HTR-8/SVneo (cell line): ENCODE data around the gene FGF13.

Experiments used
- DNase-seq: peaks from one replicate; pipeline ENCODE4 v3.0.0; 2011; ENCODE audit warnings: low spot score, mixed read lengths; ENCODE audit not compliant: insufficient read length
- FAIRE-seq: peaks from 2 replicates; lab custom pipeline; 2011; peaks lifted over from hg19 to GRCh38; lab: Jason Lieb, UNC

The FGF13 gene

GRCh38 chrX:138711399-138712347 is at the start of gene FGF13:
Gene FGF13, minus strand, starts transcription at chrX:138711717. Its CDS starts 714 bp downstream, at chrX:138711003.
- DNase-seq (no peak), FAIRE-seq (no peak)

GRCh38 chrX:138759217-138759943 is 47.9 kb upstream of the FGF13 start:
- FAIRE-seq (no peak), DNase-seq (no peak)

DNA sequence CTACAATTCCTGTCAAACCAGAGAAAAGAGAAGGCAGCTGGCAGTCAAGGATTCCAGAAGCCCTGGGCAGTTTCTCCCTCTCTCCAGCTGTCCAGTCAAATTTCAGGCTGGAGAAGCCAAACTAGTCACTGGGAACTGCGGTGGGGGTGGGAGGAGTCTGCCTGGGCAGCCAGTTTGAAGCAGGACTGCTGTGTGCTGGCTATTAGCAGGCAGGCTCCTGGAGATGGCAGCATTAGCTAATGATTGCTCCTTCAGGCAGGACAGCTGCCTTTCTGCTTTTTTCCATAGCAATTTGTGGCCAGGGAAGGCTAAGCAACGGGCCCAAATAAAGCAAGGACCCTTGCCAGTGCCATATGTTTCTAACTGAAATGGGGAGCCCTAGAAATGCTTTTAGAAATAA is 44.7 kb upstream of the FGF13 start:
- no peak for DNase-seq
- no peak for FAIRE-seq

- DNase-seq (no peak), FAIRE-seq (no peak)
These were observed 43.3 kb upstream of the FGF13 start for GRCh38 chrX:138754861-138755260.

- FAIRE-seq, result no peak
- DNase-seq, result no peak
These were observed 37.0 kb upstream of the FGF13 start for GRCh38 chrX:138748480-138748879.

DNA sequence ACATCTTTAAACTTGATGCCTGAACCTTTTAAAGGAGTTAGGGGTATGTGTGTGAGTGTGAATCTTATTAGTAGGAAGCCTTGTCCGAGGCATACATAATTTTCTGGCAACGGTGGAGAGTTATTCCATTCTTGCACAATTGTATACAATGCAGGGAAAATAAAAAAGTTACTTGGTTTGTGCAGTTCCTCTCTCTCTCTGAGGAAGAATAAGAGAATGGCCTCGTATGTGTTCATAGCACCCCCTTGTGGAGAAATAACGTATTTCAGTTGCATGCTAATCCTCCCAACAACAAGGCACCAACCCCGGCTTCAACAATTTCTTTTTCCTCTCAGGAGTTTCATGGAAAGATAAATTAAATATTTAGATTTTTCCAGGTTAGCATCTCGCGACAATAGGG is 33.7 kb upstream of the FGF13 start:
- DNase-seq, result no peak
- FAIRE-seq, result no peak

- no peak for FAIRE-seq
- no peak for DNase-seq
These were observed 30.7 kb upstream of the FGF13 start for GRCh38 chrX:138742217-138742616.

DNA sequence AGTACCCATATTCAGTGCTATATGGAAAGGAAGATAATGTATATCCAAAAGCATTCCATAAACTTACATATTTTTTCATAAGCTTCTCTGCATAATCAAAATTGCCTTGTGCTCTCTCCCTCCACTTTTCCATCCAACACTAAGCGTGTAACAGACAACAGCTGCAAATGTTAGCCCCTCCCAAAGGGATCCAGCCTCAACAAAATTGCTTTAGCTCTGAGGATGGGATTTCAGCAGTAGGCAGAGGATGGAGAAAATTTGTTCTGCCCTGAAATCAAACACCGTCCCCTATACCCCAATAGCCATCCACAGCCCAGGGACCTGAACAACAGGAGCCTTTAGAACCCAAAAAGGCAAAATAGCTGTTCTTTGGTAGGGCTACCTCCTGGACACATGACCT is 28.8 kb upstream of the FGF13 start:
- DNase-seq (no peak), FAIRE-seq (no peak)

DNA sequence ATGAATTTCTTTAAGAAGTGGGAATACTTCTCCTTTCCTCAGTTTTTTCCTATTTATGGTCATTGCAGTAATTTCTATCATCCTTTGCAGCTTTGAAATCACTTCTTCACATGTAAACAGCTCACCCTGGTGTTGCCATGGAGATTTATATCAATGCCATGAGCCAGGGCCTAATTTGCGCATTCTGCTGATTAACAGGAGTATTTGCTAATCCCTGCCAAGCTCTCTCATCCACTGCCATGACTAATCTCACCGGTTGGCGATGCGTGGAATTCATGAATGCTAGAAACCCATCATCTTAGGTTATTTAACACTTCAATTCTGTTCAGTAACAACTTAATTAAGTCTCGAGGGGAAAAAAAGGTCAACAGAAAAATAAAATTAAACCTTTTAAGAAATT is 11.8 kb upstream of the FGF13 start:
- DNase-seq (no peak), FAIRE-seq (no peak)

- no peak for FAIRE-seq
These were observed 7.9 kb upstream of the FGF13 start for GRCh38 chrX:138719396-138719795.

GRCh38 chrX:138718941-138719340 is 7.4 kb upstream of the FGF13 start:
- no peak for DNase-seq
- FAIRE-seq, result no peak

More at GRCh38 chrX:138719396-138719795, 7.9 kb upstream of the FGF13 start:
- no peak for DNase-seq

DNA sequence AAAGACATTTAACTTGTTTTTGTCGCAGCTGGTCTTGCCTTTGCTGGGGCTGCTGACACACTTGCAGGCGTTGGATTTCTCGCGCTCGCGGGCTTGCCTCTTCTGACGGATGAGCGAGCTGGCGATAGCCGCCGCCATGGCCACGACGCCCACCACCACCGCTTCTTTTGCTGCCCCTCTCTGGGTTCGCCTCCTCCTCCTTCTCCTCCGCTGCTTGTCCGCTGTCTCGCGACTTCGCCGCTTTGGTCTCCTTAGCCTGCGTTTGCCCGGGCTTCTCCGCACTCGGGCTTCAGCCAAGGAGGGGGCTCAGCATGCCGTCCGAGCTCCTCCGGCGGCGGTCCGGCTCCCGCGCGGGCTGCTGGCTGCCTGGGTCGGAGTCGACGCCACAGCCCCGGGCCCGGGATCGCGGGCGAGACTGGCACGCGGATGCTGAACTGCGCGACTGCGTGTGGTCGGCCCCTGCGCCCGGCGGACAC is 613 bp downstream of the FGF13 start:
- DNase-seq, result no peak
- FAIRE-seq, result no peak

DNA sequence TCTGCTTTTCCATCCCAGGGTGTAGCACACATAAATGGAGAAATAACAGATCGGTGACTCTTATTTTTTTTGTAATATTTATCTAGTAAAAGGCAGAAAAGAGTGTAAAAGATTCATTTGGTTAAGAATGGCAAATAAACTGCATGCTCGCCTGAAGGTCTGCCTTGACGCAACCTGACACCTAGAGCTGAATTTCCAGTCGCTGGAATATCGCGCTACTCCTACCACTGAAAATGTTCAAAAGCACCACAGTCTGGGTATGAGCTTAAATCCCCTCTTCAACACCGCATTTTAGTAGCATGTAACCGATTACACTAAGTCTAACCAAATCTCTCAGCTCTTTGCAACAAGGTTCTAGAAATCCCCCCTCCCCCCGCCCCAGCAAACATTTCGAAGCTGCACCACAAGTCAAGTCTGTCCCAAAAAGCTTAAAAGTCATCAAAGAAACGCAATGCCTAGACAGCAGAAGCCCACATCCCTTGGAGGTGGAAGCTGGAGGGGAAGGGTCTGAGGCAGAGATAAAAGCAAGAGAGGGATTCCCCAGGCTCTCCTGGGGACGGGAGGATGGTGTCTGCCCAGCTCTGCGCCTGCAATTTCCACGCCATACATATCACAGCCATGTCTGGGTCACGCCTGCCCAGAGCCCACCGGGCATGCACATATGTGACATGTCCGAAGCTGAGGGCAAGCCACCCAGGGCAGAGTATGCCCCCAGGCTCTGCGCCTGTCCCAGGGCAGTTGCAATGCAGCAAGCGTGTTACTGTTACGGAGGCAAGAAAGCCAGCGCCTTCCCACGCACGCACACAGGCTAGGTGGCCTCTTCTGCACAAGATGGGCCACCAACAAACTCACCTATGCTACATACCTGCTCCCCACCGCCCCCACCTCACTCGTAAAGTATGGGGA is 1.4 kb downstream of the FGF13 start:
- DNase-seq, result no peak
- FAIRE-seq, result no peak

- FAIRE-seq, result no peak
- DNase-seq, result no peak
These were observed 3.2 kb downstream of the FGF13 start for GRCh38 chrX:138708268-138708667.

DNA sequence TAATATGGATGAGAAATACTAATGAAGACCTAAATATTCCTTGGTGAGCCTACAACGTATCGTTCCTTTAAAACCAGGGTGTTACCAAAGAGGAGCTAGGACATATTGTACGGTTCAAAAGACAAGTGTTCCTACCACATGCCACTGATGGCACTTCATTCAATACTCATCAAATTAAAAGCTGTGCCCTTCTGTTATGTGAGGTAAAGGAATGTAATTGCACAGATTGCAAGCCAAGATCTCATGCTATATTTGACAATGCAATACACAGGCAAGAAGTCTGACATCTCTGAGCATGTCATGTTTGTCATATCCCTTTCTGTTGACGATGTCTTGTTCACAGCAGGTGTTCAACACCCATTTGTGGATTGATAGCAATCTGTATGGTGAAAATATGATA is 6.9 kb downstream of the FGF13 start:
- FAIRE-seq, result no peak
- no peak for DNase-seq

GRCh38 chrX:138704101-138704500 is 7.4 kb downstream of the FGF13 start:
- DNase-seq (no peak), FAIRE-seq (no peak)

DNA sequence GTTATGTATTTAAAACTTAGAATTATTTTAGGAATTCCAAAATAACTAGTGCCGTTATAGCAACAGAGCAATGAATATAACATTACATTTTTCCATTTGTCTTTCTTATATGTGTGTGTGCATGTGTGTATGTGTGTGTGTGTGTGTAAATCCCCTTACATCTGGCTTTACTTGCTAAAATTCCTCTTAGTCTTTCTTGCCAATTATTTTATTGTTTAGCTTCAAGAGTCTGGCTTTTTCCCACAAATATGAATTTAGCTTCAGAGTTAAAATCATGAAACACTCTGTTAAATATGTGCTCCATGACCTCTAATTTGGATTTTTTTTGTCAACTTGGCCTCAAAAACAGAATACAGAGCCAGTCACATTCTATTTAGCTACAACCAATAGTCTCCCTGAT is 18.9 kb downstream of the FGF13 start:
- no peak for DNase-seq
- no peak for FAIRE-seq

DNA sequence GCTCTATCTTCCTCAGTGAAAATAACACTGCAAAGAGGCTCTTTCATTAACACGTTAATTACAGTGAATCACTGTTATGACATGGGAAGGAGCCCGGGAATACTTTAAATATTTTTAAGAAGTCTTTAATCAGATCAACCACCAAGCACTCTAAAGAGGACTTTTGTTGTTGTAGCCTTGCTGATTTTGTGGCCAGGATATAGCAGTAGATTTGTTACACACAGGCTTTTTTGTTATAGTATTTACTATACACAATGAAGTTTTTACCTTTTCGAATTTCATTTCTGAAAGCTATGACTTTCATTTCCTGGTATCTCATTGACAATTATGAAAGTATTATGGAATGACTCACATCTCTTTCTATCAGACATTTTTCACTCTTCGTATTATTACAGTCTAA is 20.3 kb downstream of the FGF13 start:
- DNase-seq (no peak), FAIRE-seq (no peak)

DNA sequence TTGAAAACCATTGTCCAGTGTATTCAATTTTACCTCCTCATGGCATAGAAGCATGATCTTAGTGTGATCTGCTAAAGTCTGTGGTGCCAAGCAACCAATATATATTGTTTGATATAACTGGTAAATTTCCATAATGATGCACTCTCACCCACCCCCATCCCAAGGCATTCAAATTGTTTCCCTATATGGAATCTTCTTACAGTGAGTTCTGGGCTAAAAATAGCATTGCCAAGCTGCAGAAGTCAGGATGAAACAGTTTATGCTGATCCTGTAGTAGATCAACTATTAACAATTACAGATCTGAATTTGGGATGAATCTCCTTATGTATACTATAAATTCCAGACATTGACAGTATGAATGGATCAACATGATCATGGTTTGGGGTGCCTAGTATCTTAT is 20.9 kb downstream of the FGF13 start:
- FAIRE-seq, result no peak
- DNase-seq, result no peak

DNA sequence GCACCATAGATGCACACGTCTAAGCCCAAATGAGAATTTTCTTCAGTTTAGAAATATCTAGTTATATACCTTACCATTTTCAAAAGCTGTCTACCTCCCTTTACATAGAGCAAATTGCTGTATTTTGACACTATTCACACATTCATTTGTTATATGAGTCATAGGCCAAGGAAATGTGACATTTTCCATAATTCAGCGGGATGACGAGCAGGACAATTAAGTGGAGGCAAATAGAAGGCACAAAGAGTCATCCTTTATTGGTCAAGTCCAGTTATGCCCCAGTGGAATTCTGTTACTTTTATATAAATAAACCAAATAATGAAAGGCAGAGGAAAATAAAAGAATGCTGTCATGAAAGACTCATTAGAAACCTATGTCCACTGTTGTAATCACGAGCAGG is 27.9 kb downstream of the FGF13 start:
- DNase-seq (no peak), FAIRE-seq (no peak)
